ENCODE measurements around the gene RPS6KA4. TPM values are rescaled to one million over a fixed set of nuclear protein-coding genes. Genes with fewer than 3 reads are reported as not detected.

Gene RPS6KA4
- total RNA-seq, 1 experiment from 2014 or later: 24.5 TPM

DNA sequence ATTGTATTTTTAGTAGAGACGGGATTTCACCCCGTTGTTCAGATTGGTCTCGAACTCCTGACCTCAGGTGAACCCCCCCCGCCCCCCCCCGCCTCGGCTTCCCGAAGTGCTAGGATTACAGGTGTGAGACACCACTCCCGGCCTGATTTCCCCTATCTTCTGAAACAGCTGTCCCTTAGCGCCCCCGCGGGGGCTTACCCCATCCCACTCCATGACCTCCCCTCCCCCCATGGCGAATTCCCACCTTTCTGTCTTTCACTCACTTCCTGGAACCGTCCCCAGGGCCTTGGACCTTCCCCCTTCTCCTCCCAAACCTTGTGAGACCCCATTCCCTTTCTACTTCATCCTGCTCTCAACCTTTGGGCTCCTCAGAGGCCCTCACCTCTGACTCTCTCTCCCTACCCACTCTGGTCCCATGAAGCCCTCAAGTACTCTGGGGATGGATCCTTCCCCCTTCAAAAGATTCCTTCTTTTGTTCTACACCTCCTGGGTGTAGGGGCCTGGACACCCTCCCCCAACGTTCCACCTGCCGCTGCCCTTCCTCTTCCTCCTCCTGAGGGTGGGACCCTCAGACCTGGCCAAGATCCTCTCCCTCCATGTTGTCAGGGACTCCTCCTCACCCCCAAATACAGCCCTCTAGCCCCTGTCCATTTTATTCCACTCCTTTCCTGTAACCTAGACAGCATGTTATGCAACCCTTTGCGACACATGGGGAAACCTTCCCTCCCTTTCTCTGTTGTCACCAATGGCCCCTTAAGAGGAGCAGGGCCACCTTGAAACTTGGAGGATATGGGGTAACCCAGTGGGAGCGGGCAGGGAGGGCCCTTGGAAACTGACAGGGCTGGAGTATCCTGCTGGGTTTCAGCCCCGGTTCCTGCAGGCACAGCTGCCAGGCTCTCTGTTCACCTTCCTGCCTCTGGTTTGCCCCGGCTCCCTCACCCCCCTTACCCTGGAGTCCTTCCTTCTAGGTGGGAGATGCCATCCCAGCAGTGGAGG is 39.9 kb upstream of the RPS6KA4 start:
- TF ChIP-seq, protein P1, sequence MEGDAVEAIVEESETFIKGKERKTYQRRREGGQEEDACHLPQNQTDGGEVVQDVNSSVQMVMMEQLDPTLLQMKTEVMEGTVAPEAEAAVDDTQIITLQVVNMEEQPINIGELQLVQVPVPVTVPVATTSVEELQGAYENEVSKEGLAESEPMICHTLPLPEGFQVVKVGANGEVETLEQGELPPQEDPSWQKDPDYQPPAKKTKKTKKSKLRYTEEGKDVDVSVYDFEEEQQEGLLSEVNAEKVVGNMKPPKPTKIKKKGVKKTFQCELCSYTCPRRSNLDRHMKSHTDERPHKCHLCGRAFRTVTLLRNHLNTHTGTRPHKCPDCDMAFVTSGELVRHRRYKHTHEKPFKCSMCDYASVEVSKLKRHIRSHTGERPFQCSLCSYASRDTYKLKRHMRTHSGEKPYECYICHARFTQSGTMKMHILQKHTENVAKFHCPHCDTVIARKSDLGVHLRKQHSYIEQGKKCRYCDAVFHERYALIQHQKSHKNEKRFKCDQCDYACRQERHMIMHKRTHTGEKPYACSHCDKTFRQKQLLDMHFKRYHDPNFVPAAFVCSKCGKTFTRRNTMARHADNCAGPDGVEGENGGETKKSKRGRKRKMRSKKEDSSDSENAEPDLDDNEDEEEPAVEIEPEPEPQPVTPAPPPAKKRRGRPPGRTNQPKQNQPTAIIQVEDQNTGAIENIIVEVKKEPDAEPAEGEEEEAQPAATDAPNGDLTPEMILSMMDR (conservative IDR thresholded peaks at IDR 0.05; ENCODE audit: low read depth, low read length): no peak
- no peak for TF ChIP-seq EZH2 (IDR thresholded peaks at IDR 0.05; ENCODE audit: borderline replicate concordance, low read depth, low read length, poor library complexity, severe bottlenecking)
- POLR2A ChIA-PET (ENCODE audit: low non-redundant PET): no interaction called here
- CTCF ChIA-PET: interaction anchor here (0.6 to 2.5 kb wide), 3 partner anchors 23 to 1488 kb away, joined by 3 to 29 read pairs (median 10); no protein-coding TSS in a partner anchor
- Histone ChIP-seq H3K27me3 (replicated peaks; ENCODE audit: insufficient read depth, low read depth, low read length, poor library complexity) (no peaks in the 10 kb centered on the region), H3K4me1 (ENCODE audit: insufficient read depth, low read length, poor library complexity, severe bottlenecking) (peaks cover 15% of the 10 kb centered on the region), H3K4me3 (ENCODE audit: low read depth, low read length, poor library complexity, severe bottlenecking) (peak overlapping the region; percentile 85), H3K27ac (ENCODE audit: low read depth, low read length, poor library complexity, severe bottlenecking) (peak overlapping the region; percentile 94), H3K9me3 (ENCODE audit: low read depth, low read length, poor library complexity, severe bottlenecking) (no peaks in the 10 kb centered on the region), H3K36me3 (ENCODE audit: insufficient read depth, low read length, poor library complexity, severe bottlenecking) (peaks cover 24% of the 10 kb centered on the region)
- BruUV-seq (replicated peaks): TSS peak; percentile 44
- intact Hi-C loops (cut with micrococcal nuclease; ENCODE audit: unreplicated experiment): no loop called here
- DNase-seq (ENCODE audit: low spot score): no peak

- intact Hi-C loops (cut with micrococcal nuclease; ENCODE audit: unreplicated experiment): no loop called here
These were observed 38.4 kb upstream of the RPS6KA4 start for GRCh38 chr11:64320556-64320955.

GRCh38 chr11:64321026-64321425 is 37.9 kb upstream of the RPS6KA4 start:
- Histone ChIP-seq H3K4me1 (ENCODE audit: insufficient read depth, low read length, poor library complexity, severe bottlenecking) (peaks cover 15% of the 10 kb centered on the region), H3K36me3 (ENCODE audit: insufficient read depth, low read length, poor library complexity, severe bottlenecking) (peaks cover 11% of the 10 kb centered on the region), H3K27ac (ENCODE audit: low read depth, low read length, poor library complexity, severe bottlenecking) (no peak overlapping the region), H3K9me3 (ENCODE audit: low read depth, low read length, poor library complexity, severe bottlenecking) (no peaks in the 10 kb centered on the region), H3K27me3 (replicated peaks; ENCODE audit: insufficient read depth, low read depth, low read length, poor library complexity) (no peaks in the 10 kb centered on the region), H3K4me3 (ENCODE audit: low read depth, low read length, poor library complexity, severe bottlenecking) (no peak overlapping the region)
- no peak for DNase-seq (ENCODE audit: low spot score)
- BruUV-seq (replicated peaks): no TSS peak
- TF ChIP-seq EZH2 (IDR thresholded peaks at IDR 0.05; ENCODE audit: borderline replicate concordance, low read depth, low read length, poor library complexity, severe bottlenecking): no peak
- ChIA-PET POLR2A (ENCODE audit: low non-redundant PET) (no interaction called here), CTCF (no interaction called here)
- intact Hi-C loops (cut with micrococcal nuclease; ENCODE audit: unreplicated experiment): no loop called here

More at GRCh38 chr11:64320556-64320955, 38.4 kb upstream of the RPS6KA4 start:
- TF ChIP-seq, protein P1 (conservative IDR thresholded peaks at IDR 0.05; ENCODE audit: low read depth, low read length): no peak
- no peak for TF ChIP-seq EZH2 (IDR thresholded peaks at IDR 0.05; ENCODE audit: borderline replicate concordance, low read depth, low read length, poor library complexity, severe bottlenecking)
- no TSS peak for BruUV-seq (replicated peaks)
- no peak for DNase-seq (ENCODE audit: low spot score)
- ChIA-PET POLR2A (ENCODE audit: low non-redundant PET) (no interaction called here), CTCF (no interaction called here)
- Histone ChIP-seq H3K4me3 (ENCODE audit: low read depth, low read length, poor library complexity, severe bottlenecking) (no peak overlapping the region), H3K4me1 (ENCODE audit: insufficient read depth, low read length, poor library complexity, severe bottlenecking) (peaks cover 15% of the 10 kb centered on the region), H3K27me3 (replicated peaks; ENCODE audit: insufficient read depth, low read depth, low read length, poor library complexity) (no peaks in the 10 kb centered on the region), H3K9me3 (ENCODE audit: low read depth, low read length, poor library complexity, severe bottlenecking) (no peaks in the 10 kb centered on the region), H3K27ac (ENCODE audit: low read depth, low read length, poor library complexity, severe bottlenecking) (no peak overlapping the region), H3K36me3 (ENCODE audit: insufficient read depth, low read length, poor library complexity, severe bottlenecking) (peaks cover 14% of the 10 kb centered on the region)

Data from A673 (cell line).